HUDEP-2 (cell line): ENCODE results near the gene JPH4.
"Not testable (repeated sequence)": the region's sequence is repeated elsewhere in the genome, so short reads cannot be mapped to it uniquely, and the experiment has no call there.

Experiments used
- DNase-seq, 76 experiments: peaks; one replicate each; lab custom pipeline; 2025; ENCODE audit not compliant: unreplicated experiment in 76 of 76; lab: John Stamatoyannopoulos, UW

Gene JPH4

GRCh38 chr14:23551266-23552028 is 27.1 kb downstream of the JPH4 start, which contains the start of gene ZFHX2:
TSS of gene ZFHX2 (minus strand) at chr14:23551765. CDS start at chr14:23535325, 16,440 bp downstream.
- DNase-seq: peak in 66 of 76 experiments; percentile 17 to 80 (median 57)

GRCh38 chr14:23550812-23551265 is 27.8 kb downstream of the JPH4 start:
- no peak for DNase-seq

DNA sequence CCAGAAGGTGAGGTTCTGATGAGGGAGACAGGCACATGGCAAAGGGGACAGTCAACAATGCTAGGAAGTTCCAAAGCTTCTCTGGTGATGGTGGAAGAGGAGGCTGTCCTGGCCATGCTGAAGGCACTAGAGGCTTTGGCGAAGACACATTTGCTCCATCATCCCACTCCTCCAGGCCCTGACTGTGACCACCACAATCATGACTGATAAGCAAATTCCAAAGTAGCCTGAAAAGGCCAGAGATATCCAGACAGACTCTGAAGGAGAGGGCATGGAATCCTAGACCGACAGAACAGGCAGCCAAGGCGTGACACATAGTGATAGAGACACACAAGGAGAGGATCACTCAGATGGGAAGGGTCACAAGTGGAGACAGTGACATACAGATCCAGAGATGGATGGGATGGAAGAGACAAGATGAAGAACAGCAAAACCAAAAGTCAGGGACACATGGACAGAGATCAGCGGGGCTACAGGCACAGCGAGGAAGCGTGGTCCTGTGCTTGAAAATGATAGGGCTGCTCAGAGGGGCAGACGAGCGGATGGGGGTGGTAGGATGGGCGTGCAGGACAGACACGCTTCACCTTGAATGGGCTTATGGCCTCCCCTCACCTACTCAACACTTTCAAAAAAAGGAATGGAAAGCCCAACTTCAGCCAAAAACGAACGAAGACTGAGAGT is 28.3 kb downstream of the JPH4 start:
- DNase-seq: no peak

- DNase-seq: peak in 1 of 76 experiments; percentile 19
Measured at GRCh38 chr14:23548351-23549318, 30.0 kb downstream of the JPH4 start.

DNA sequence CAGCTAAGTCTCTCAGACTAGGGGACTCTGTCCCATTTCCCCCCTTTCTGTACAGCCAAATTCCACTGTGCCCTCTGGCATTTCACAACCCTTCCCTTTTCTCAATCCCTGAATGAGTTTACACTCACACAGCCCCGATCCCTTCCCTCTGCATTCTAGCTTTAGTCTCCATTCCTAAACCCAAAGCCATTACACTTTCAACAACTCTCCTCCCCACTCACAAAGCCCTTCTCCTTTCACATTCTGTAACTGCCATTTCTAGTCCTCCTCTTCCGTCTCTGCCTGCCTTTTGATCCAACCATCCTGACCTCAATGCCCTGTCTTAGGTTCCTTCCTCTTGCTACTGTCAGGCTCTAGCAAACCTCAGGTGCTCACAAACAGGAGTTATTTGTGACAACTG is 30.7 kb downstream of the JPH4 start:
- no peak for DNase-seq

DNA sequence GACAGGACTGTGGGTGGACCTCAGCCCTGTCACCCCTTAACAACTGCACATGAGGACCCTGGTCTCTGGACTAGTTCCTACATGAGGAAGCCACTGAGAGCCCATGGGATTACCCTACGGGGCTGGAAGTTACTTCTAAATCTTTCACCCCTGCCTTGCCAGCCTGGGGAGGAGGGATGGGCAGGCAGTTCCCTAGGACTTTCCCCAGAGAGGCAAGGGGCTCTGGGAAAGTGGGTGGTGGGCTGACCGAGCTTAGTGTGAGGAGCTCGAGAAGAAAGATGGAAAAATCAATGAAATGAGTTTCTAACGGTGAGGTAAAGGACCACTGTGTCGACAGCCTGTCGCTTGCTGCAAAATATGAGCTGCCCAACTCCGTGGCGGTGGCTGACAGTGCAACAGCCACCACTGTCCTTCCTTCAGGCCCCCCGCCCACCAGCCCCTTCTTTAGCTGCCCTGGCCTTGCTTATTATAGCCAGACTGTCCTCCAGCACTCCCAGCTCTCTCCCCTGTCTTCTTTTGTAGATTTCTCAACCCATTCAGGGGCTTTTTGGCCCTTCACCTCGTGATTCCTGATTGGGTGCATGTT is 32.0 kb downstream of the JPH4 start:
- DNase-seq: no peak

DNA sequence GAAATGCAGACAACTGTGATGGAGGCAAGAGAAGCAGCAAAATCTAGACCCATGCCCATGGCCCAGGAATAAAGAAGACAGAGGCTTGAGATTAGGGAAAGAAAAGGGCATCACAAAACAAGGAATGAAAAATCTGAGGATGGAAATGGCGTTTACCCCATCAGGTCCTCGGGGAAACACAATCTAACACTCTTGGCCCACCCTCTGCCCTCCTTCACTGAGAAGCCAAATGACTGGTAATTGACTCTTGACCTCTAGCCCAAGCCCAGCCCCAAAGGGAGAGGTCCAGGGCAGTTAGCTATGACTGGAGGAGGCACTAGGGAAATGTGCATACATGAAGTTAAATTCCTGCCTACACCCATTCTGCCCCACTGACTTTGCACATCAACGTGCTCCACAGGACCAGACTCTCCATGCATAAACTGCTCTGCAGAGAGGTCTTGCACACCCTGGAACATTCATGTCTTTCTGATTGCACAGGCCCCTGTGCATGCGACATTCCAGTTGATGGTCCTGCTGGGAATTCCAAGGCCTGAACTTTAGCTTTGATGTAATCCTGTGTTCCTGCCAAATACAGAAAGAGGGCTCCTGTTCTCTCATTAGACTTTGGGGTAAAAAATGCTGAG is 32.7 kb downstream of the JPH4 start:
- DNase-seq: no peak

- no peak for DNase-seq
Measured at GRCh38 chr14:23544511-23545447, 33.8 kb downstream of the JPH4 start.

GRCh38 chr14:23543403-23543802 is 35.2 kb downstream of the JPH4 start:
- no peak for DNase-seq

- DNase-seq: no peak
Measured at GRCh38 chr14:23542261-23542660, 36.3 kb downstream of the JPH4 start.

GRCh38 chr14:23540141-23540469 is 38.5 kb downstream of the JPH4 start:
- DNase-seq: no peak

- peak in 21 of 76 experiments; percentile 3 to 46 (median 26) for DNase-seq
Measured at GRCh38 chr14:23539248-23540140, 39.1 kb downstream of the JPH4 start.

GRCh38 chr14:23538785-23539184 is 39.8 kb downstream of the JPH4 start:
- DNase-seq: peak in 14 of 76 experiments; percentile 4 to 36 (median 10)

DNA sequence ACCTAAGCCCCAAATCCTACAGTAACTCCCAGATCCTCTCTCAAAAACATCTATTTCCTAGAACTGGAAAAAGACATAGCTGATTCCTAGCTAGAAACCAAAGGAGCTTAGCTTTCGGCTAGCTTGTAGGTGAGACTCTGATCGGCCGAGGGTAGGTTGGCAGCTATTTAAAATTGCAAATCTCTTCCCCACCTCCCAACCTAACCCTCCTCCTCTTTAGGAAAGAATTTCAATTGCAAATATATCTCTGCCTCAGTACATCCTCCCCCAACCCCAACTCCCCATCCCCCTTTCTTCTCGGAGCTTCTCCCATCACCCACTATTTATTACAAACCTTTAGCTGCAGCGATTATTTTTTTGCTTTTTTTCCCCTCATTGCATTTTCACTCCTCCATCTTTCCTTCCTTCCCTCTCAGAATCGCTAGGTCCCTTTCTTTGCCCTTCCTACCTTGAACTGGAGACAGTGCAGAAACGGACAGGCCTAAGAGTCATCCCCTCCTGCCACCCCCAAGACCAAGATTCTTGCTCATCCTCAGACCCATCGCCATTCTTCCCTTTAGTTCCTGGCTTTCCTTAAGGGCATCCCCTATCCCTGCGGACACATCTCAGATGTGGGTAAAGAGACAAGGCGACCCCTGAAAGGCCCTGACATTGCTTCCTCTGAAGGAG is 40.4 kb downstream of the JPH4 start:
- DNase-seq: no peak

DNA sequence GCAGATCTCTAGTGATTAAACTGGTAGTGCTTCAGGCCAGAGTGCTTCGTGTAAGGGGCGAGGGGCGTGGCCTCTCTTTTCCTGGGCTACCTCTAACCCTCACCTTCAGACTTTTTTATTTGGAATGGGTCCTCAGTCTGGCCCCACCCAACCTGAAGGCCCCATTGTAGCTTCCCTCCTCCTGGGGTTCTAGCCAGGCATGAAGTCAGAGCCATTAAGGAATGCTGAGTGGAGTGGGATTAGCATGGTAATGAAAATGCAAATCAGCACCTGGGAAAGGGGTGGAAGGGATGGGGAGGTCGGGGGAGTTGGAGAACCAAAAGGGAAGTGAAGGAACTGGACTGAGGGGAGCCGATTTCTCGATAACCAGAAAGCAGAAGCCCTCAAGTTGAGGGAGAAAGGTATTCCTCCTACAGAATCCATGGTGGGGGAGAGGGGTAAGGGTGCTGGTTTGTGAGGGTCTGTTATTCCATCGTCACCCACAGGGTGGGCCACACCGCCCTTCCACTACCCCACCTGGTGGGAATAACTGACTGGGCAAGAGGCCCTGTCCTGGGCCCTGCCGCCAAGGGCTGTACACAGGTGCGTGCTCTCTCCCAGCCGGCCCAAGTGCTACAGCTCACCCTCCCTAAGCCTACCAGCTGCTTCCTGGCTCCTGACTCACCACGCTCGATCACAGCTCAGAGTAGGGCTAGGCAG is 41.1 kb downstream of the JPH4 start:
- DNase-seq: no peak

DNA sequence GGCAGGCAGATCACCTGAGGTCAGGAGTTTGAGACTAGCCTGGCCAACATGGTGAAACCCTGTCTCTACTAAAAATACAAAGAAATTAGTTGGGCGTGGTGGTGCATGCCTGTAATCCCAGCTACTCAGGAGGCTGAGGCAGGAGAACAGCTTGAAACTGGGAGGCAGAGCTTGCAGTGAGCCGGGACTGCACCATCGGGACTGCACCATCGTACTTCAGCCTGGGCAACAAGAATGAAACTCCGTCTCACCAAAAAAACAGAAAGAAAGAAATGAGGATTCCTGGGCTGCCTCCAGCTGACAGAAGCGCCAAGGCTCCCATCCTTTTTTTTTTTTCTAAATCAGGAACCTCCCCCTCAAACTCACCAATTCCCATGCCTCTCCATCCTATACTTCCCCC is 41.7 kb downstream of the JPH4 start:
- DNase-seq: not testable (repeated sequence)

- DNase-seq: no peak
Measured at GRCh38 chr14:23536494-23536893, 42.1 kb downstream of the JPH4 start.
